Measurements from ENCODE around the gene RERE.

GRCh38 chr1:8731162-8731561, 86.3 kb downstream of the RERE start:
- TF ChIP-seq POLR2AphosphoS5 (IDR thresholded peaks at IDR 0.05) (no peak), CTCF (IDR thresholded peaks at IDR 0.05) (no peak)
